ENCODE measurements around the gene NRIP3.

The NRIP3 gene

GRCh38 chr11:9029422-9029821 lies 25.6 kb upstream of the NRIP3 start:
- TF ChIP-seq, protein P1, sequence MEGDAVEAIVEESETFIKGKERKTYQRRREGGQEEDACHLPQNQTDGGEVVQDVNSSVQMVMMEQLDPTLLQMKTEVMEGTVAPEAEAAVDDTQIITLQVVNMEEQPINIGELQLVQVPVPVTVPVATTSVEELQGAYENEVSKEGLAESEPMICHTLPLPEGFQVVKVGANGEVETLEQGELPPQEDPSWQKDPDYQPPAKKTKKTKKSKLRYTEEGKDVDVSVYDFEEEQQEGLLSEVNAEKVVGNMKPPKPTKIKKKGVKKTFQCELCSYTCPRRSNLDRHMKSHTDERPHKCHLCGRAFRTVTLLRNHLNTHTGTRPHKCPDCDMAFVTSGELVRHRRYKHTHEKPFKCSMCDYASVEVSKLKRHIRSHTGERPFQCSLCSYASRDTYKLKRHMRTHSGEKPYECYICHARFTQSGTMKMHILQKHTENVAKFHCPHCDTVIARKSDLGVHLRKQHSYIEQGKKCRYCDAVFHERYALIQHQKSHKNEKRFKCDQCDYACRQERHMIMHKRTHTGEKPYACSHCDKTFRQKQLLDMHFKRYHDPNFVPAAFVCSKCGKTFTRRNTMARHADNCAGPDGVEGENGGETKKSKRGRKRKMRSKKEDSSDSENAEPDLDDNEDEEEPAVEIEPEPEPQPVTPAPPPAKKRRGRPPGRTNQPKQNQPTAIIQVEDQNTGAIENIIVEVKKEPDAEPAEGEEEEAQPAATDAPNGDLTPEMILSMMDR (IDR thresholded peaks at IDR 0.05; ENCODE audit: insufficient read depth, missing control alignments), result no peak
- DNase-seq (ENCODE audit: insufficient read length, low spot score) (no peak), FAIRE-seq (no peak)

DNA sequence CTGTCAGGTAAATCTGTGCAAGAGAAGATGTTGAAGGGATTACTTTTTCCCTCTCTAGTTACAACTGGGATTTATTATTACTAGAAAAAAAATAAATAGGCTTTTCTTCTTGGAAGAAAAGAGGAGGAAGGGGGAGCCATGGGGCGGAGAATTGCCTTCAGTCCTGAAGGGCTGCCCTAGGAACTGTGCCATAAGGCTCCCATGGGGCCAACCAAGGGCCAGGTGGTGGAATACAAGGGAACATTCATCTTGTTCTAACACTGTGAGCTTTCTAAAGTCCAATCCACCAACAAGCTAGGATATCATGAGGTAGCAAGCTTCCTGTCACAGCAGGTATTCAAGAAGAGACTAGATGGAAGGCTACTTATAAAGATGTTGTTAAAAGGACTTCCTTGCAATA lies 24.8 kb upstream of the NRIP3 start:
- no peak for DNase-seq (ENCODE audit: insufficient read length, low spot score)
- FAIRE-seq, result no peak
- TF ChIP-seq, protein P1 (IDR thresholded peaks at IDR 0.05; ENCODE audit: insufficient read depth, missing control alignments), result no peak

- TF ChIP-seq, protein P1 (IDR thresholded peaks at IDR 0.05; ENCODE audit: insufficient read depth, missing control alignments), result no peak
- DNase-seq (ENCODE audit: insufficient read length, low spot score) (no peak), FAIRE-seq (no peak)
Observed at GRCh38 chr11:9025101-9025850, 21.5 kb upstream of the NRIP3 start.

DNA sequence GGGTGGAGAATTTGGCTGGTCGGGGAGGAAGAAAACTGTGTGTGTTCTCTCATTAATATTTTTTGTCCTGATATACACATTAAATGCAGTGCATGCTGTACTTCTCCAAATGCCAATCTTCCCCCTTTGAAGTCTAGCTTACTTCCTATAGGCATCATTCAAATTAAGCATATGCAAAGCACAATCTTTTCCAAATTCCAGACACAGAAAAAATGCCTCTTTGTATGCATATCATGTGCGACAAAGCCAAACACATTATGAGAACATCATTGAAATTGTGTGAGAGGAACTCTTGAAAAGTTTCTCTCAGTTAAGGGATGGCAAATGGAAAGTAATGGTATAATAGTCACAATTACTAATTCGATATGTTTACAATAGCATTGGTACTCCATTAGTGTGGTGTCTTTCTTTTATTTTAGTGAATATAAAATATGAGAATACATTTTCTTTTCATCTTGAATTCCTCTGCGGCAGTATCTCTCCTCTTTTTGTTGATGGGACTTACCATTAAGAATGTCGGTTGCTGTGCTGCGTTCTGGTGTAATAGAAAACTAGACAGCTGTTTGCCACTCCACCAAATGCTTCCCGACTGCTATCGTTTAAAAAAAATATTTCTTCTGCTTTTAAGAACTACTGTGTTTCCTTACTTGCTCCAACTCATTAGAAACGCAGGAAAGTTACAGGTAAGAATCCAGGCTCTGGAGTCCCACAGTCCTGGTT lies 19.3 kb upstream of the NRIP3 start:
- FAIRE-seq, result no peak
- TF ChIP-seq, protein P1 (IDR thresholded peaks at IDR 0.05; ENCODE audit: insufficient read depth, missing control alignments), result no peak
- DNase-seq (ENCODE audit: insufficient read length, low spot score), result no peak

GRCh38 chr11:9020916-9021315 lies 17.1 kb upstream of the NRIP3 start:
- TF ChIP-seq, protein P1 (IDR thresholded peaks at IDR 0.05; ENCODE audit: insufficient read depth, missing control alignments), result no peak
- DNase-seq (ENCODE audit: insufficient read length, low spot score) (no peak), FAIRE-seq (no peak)

DNA sequence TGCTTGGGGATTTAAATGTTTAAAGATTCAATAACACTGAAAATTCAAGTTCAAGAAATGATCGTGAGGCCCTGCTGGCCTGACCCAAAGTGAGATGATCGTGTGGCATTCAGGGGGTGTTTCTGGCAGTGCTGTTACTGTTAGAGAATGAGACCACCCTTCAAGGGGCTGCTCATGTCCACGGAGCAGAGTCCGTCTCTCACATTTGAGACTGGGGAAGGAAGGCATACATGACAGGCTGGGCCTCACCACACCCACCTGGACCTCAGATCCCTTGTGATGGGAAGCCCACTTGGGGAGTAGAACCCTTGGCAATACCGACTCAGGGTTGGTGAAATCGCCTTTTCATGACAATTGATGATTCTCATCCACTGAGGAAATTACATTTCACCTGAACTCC lies 16.1 kb upstream of the NRIP3 start:
- no peak for DNase-seq (ENCODE audit: insufficient read length, low spot score)
- TF ChIP-seq, protein P1 (IDR thresholded peaks at IDR 0.05; ENCODE audit: insufficient read depth, missing control alignments), result no peak
- FAIRE-seq, result no peak

DNA sequence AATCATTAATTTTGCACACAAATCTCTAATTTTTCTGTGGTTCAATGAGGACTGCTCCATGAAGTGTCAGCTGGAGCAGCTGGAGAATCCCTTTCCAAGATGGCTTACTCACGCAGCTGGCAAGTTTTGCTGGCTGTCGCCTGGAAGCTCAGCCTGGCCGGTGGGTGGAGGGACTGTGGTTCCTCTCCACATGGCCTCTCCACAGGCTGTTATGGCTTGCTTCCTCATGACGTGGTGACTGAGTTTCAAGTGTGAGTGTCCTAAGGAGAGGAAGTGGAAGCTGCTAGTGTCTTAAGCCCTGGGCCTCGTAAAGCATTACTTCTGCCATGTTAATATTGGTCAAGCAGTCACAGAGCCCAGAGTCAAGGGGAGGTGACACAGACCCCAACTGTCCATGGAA lies 14.0 kb upstream of the NRIP3 start:
- TF ChIP-seq, protein P1 (IDR thresholded peaks at IDR 0.05; ENCODE audit: insufficient read depth, missing control alignments), result no peak
- no peak for FAIRE-seq

More for the DNA sequence above, 14.0 kb upstream of the NRIP3 start:
- DNase-seq (ENCODE audit: insufficient read length, low spot score), result no peak
